Activated T-cell treated with anti-CD3 and anti-CD28 coated beads, Interleukin-2, amount 50 U/mL, for 72 hours (primary cell): ENCODE measurements around the gene ATP8B1. TPM values are rescaled to one million over a fixed set of nuclear protein-coding genes. Genes with fewer than 3 reads are reported as not detected.

Experiments used
- ATAC-seq, 2 donors: fragments of 150-1000 bp; cut with Tn5 transposase; replicated peaks in 1 of 2; 2 replicates each; pipeline ENCODE4 v1.10.0; 2021; ENCODE audit warnings: moderate library complexity in 2 of 2, mild to moderate bottlenecking in 1 of 2
- DNase-seq, 2 donors: peaks; one replicate each; pipeline ENCODE4 v3.0.0; 2021 to 2022; ENCODE audit warnings: mixed read lengths in 1 of 2
- H3K27ac Mint-ChIP-seq: one replicate; pipeline ENCODE4 v1.8.0; 2022; ENCODE audit warnings: mild to moderate bottlenecking, moderate library complexity, mixed read lengths
- H3K27me3 Mint-ChIP-seq: one replicate; pipeline ENCODE4 v1.8.0; 2022; ENCODE audit warnings: low read depth, mixed read lengths
- H3K36me3 Mint-ChIP-seq, 2 donors: one replicate each; pipeline ENCODE4 v1.8.0; 2022; ENCODE audit warnings: mixed read lengths in 2 of 2, mild to moderate bottlenecking in 1 of 2; ENCODE audit not compliant: insufficient read depth in 2 of 2
- H3K4me1 Mint-ChIP-seq: one replicate; pipeline ENCODE4 v1.8.0; 2022; ENCODE audit warnings: low read depth, mixed read lengths
- H3K4me3 Mint-ChIP-seq, 2 donors: one replicate each; pipeline ENCODE4 v1.8.0; 2022; ENCODE audit warnings: mild to moderate bottlenecking in 2 of 2, mixed read lengths in 2 of 2, moderate library complexity in 2 of 2
- H3K9me3 Mint-ChIP-seq, 2 donors: one replicate each; pipeline ENCODE4 v1.8.0; 2022; ENCODE audit warnings: mixed read lengths in 2 of 2
- total RNA-seq, 2 donors: library from RNA; stranded (reverse); gene quantifications; one replicate each; pipeline ENCODE4 v1.2.3, GENCODE V29; 2022

The ATP8B1 gene
- total RNA-seq, 2 donors from 2014 or later: not detected

- H3K27me3 Mint-ChIP-seq: no peaks in the 10 kb centered on the region
- H3K4me1 Mint-ChIP-seq: peaks cover 4% of the 10 kb centered on the region
- ATAC-seq: no peak
- DNase-seq: no peak
- no peak overlapping the region for H3K27ac Mint-ChIP-seq
- H3K9me3 Mint-ChIP-seq: no peaks in the 10 kb centered on the region
- no peaks in the 10 kb centered on the region for H3K36me3 Mint-ChIP-seq
- H3K4me3 Mint-ChIP-seq: no peak overlapping the region
Observed at GRCh38 chr18:57784034-57784800, 18.9 kb downstream of the ATP8B1 start.

GRCh38 chr18:57782049-57782448 lies 21.1 kb downstream of the ATP8B1 start:
- H3K4me3 Mint-ChIP-seq: no peak overlapping the region
- H3K9me3 Mint-ChIP-seq: no peaks in the 10 kb centered on the region
- H3K27ac Mint-ChIP-seq: no peak overlapping the region
- no peaks in the 10 kb centered on the region for H3K27me3 Mint-ChIP-seq
- no peak for ATAC-seq
- no peak for DNase-seq
- H3K36me3 Mint-ChIP-seq: no peaks in the 10 kb centered on the region
- H3K4me1 Mint-ChIP-seq: peaks cover 4% of the 10 kb centered on the region

GRCh38 chr18:57780706-57781347 lies 22.3 kb downstream of the ATP8B1 start:
- Mint-ChIP-seq H3K27me3 (no peaks in the 10 kb centered on the region), H3K4me1 (peaks cover 14% of the 10 kb centered on the region), H3K36me3 (no peaks in the 10 kb centered on the region), H3K4me3 (no peak overlapping the region), H3K9me3 (no peaks in the 10 kb centered on the region), H3K27ac (no peak overlapping the region)
- no peak for ATAC-seq
- DNase-seq: no peak

- H3K4me3 Mint-ChIP-seq: no peak overlapping the region
- no peaks in the 10 kb centered on the region for H3K36me3 Mint-ChIP-seq
- ATAC-seq: no peak
- H3K4me1 Mint-ChIP-seq: peaks cover 14% of the 10 kb centered on the region
- H3K9me3 Mint-ChIP-seq: no peaks in the 10 kb centered on the region
- no peaks in the 10 kb centered on the region for H3K27me3 Mint-ChIP-seq
- no peak for DNase-seq
- no peak overlapping the region for H3K27ac Mint-ChIP-seq
Observed at GRCh38 chr18:57780318-57780705, 22.8 kb downstream of the ATP8B1 start.

- ATAC-seq (no peak), DNase-seq (no peak)
- no peaks in the 10 kb centered on the region for H3K9me3 Mint-ChIP-seq
- no peak overlapping the region for H3K4me3 Mint-ChIP-seq
- peaks cover 14% of the 10 kb centered on the region for H3K4me1 Mint-ChIP-seq
- H3K27ac Mint-ChIP-seq: no peak overlapping the region
- H3K27me3 Mint-ChIP-seq: no peaks in the 10 kb centered on the region
- H3K36me3 Mint-ChIP-seq: no peaks in the 10 kb centered on the region
Observed at GRCh38 chr18:57776767-57777166, 26.3 kb downstream of the ATP8B1 start.

- H3K4me3 Mint-ChIP-seq: no peak overlapping the region
- peak; percentile 28 to 51 for ATAC-seq
- no peak overlapping the region for H3K27ac Mint-ChIP-seq
- peak in 1 of 2 donors; percentile 4 for DNase-seq
- no peaks in the 10 kb centered on the region for H3K36me3 Mint-ChIP-seq
- H3K9me3 Mint-ChIP-seq: no peaks in the 10 kb centered on the region
- H3K4me1 Mint-ChIP-seq: peaks cover 14% of the 10 kb centered on the region
- H3K27me3 Mint-ChIP-seq: no peaks in the 10 kb centered on the region
Observed at GRCh38 chr18:57776354-57776753, 26.8 kb downstream of the ATP8B1 start.

GRCh38 chr18:57775937-57776336 lies 27.2 kb downstream of the ATP8B1 start:
- Mint-ChIP-seq H3K4me1 (peaks cover 14% of the 10 kb centered on the region), H3K27ac (no peak overlapping the region), H3K9me3 (no peaks in the 10 kb centered on the region), H3K36me3 (no peaks in the 10 kb centered on the region), H3K4me3 (no peak overlapping the region), H3K27me3 (no peaks in the 10 kb centered on the region)
- ATAC-seq: no peak
- no peak for DNase-seq

- Mint-ChIP-seq H3K27me3 (no peaks in the 10 kb centered on the region), H3K4me1 (peaks cover 10% of the 10 kb centered on the region), H3K36me3 (no peaks in the 10 kb centered on the region), H3K27ac (no peak overlapping the region), H3K4me3 (no peak overlapping the region), H3K9me3 (no peaks in the 10 kb centered on the region)
- DNase-seq (no peak), ATAC-seq (no peak)
Observed at GRCh38 chr18:57772387-57772799, 30.7 kb downstream of the ATP8B1 start.

GRCh38 chr18:57771626-57772025 lies 31.5 kb downstream of the ATP8B1 start:
- ATAC-seq (no peak), DNase-seq (no peak)
- Mint-ChIP-seq H3K36me3 (no peaks in the 10 kb centered on the region), H3K9me3 (no peaks in the 10 kb centered on the region), H3K27ac (no peak overlapping the region), H3K4me3 (no peak overlapping the region), H3K4me1 (peaks cover 6% of the 10 kb centered on the region), H3K27me3 (no peaks in the 10 kb centered on the region)

GRCh38 chr18:57771193-57771592 lies 31.9 kb downstream of the ATP8B1 start:
- no peaks in the 10 kb centered on the region for H3K27me3 Mint-ChIP-seq
- ATAC-seq: no peak
- no peak overlapping the region for H3K4me3 Mint-ChIP-seq
- no peaks in the 10 kb centered on the region for H3K9me3 Mint-ChIP-seq
- no peak for DNase-seq
- H3K36me3 Mint-ChIP-seq: no peaks in the 10 kb centered on the region
- peaks cover 2% of the 10 kb centered on the region for H3K4me1 Mint-ChIP-seq
- no peak overlapping the region for H3K27ac Mint-ChIP-seq

GRCh38 chr18:57768537-57769326 lies 34.4 kb downstream of the ATP8B1 start:
- Mint-ChIP-seq H3K27ac (no peak overlapping the region), H3K36me3 (no peaks in the 10 kb centered on the region), H3K4me1 (no peaks in the 10 kb centered on the region), H3K4me3 (no peak overlapping the region), H3K9me3 (no peaks in the 10 kb centered on the region), H3K27me3 (no peaks in the 10 kb centered on the region)
- no peak for DNase-seq
- ATAC-seq: no peak

- H3K36me3 Mint-ChIP-seq: no peaks in the 10 kb centered on the region
- H3K4me1 Mint-ChIP-seq: no peaks in the 10 kb centered on the region
- ATAC-seq (no peak), DNase-seq (no peak)
- H3K9me3 Mint-ChIP-seq: no peaks in the 10 kb centered on the region
- no peaks in the 10 kb centered on the region for H3K27me3 Mint-ChIP-seq
- no peak overlapping the region for H3K4me3 Mint-ChIP-seq
- H3K27ac Mint-ChIP-seq: no peak overlapping the region
Observed at GRCh38 chr18:57767259-57768050, 35.7 kb downstream of the ATP8B1 start.

- Mint-ChIP-seq H3K9me3 (no peaks in the 10 kb centered on the region), H3K36me3 (no peaks in the 10 kb centered on the region), H3K4me1 (no peaks in the 10 kb centered on the region), H3K27ac (no peak overlapping the region), H3K27me3 (no peaks in the 10 kb centered on the region), H3K4me3 (no peak overlapping the region)
- ATAC-seq: no peak
- DNase-seq: no peak
Observed at GRCh38 chr18:57764995-57765394, 38.1 kb downstream of the ATP8B1 start.
